Gastrocnemius medialis (tissue), 4 donors: ENCODE data around the gene CPXM2. TPM values are rescaled to one million over a fixed set of nuclear protein-coding genes. Genes with fewer than 3 reads are reported as not detected.

Experiments
- ATAC-seq, 2 donors: fragments of 150-250 bp; one replicate each; pipeline ENCODE4 v1.9.1; 2016
- DNase-seq, 2 donors: peaks; one replicate each; pipeline ENCODE4 v3.0.0-alpha.2; 2019
- H3K27ac ChIP-seq, 4 donors: fragments of 200-600 bp; sonication (generic); 1 replicate in 1 of 4; 2 replicates in 3 of 4; pipeline ENCODE4 v1.5.1; 2016 to 2018; ENCODE audit warnings: mild to moderate bottlenecking in 2 of 4, moderate library complexity in 1 of 4
- H3K27me3 ChIP-seq, 3 donors: fragments of 200-600 bp; sonication (generic) in 2 of 3; 1 replicate in 1 of 3; 2 replicates in 2 of 3; pipeline versions ENCODE4 v1.5.1 to v1.6.0; 2016 to 2019; ENCODE audit warnings: mild to moderate bottlenecking in 1 of 3, moderate library complexity in 1 of 3
- H3K36me3 ChIP-seq, 2 donors: fragments of 200-600 bp; sonication (generic) in 1 of 2; one replicate each; pipeline ENCODE4 v1.5.1; 2017 to 2018
- H3K4me1 ChIP-seq, 2 donors: fragments of 200-600 bp; sonication (generic) in 1 of 2; one replicate each; pipeline ENCODE4 v1.5.1; 2016 to 2017; ENCODE audit warnings: mild to moderate bottlenecking in 2 of 2
- H3K4me3 ChIP-seq, 4 donors: fragments of 200-600 bp; sonication (generic) in 3 of 4; 1 replicate in 1 of 4; 2 replicates in 3 of 4; pipeline ENCODE4 v1.5.1; 2016 to 2019; ENCODE audit warnings: mild to moderate bottlenecking in 2 of 4
- H3K9me3 ChIP-seq, 3 donors: fragments of 200-600 bp; sonication (generic) in 2 of 3; 1 replicate in 1 of 3; 2 replicates in 2 of 3; pipeline ENCODE4 v1.5.1; 2016 to 2019
- CTCF ChIP-seq, 5 experiments: fragments of 450-650 bp in 3 of 5; fragments of 200-600 bp in 2 of 5; sonication (generic) in 2 of 5; IDR thresholded peaks in 4 of 5; conservative IDR thresholded peaks in 1 of 5; 1 replicate in 4 of 5; 2 replicates in 1 of 5; pipeline ENCODE4 v1.5.1; 2016 to 2019; ENCODE audit warnings: antibody characterized with exemption in 5 of 5, mild to moderate bottlenecking in 3 of 5, moderate library complexity in 3 of 5
- POLR2A ChIP-seq, 2 donors: fragments of 450-650 bp; IDR thresholded peaks; one replicate each; pipeline ENCODE4 v1.6.1; 2017; ENCODE audit warnings: antibody characterized with exemption in 2 of 2, mild to moderate bottlenecking in 2 of 2, moderate library complexity in 2 of 2
- in situ Hi-C, 4 donors: fragments of 200-750 bp; cut with MboI; loops; one replicate each; pipeline versions ENCODE4 v1.15.0 to v1.8.0; 2017; ENCODE audit warnings: low sequenced_read_pairs in 4 of 4
- intact Hi-C: fragments of 100-400 bp; cut with DNase I; formaldehyde crosslinking; loops from one replicate; pipeline ENCODE4 v1.15.1; 2023; ENCODE audit warnings: low total_unique reads
- total RNA-seq, 4 donors: library from RNA; depleted of rRNA; stranded (reverse); fragments of >200 nt; gene quantifications; one replicate each; pipeline versions ENCODE4 v1.1.0 to v1.2.3, GENCODE V29; 2016

The CPXM2 gene
- total RNA-seq, 4 donors from 2014 or later = 0.63 to 4.1 (median 1.9) TPM

GRCh38 chr10:123854003-123854402 lies 37.6 kb downstream of the CPXM2 start:
- H3K4me3 ChIP-seq = no peak overlapping the region
- no peaks in the 10 kb centered on the region for H3K4me1 ChIP-seq
- no peaks in the 10 kb centered on the region for H3K27me3 ChIP-seq
- intact Hi-C loops = no loop called here
- no peak for DNase-seq
- in situ Hi-C loops = no loop called here
- H3K27ac ChIP-seq = no peak overlapping the region
- TF ChIP-seq CTCF (IDR thresholded peaks at IDR 0.05 in 4 of 5, conservative IDR thresholded peaks at IDR 0.05 in 1 of 5) (no peak), POLR2A (IDR thresholded peaks at IDR 0.05) (no peak)
- no peak for ATAC-seq
- no peaks in the 10 kb centered on the region for H3K36me3 ChIP-seq
- no peaks in the 10 kb centered on the region for H3K9me3 ChIP-seq

GRCh38 chr10:123852411-123852951 lies 39.1 kb downstream of the CPXM2 start:
- Histone ChIP-seq H3K4me1 (no peaks in the 10 kb centered on the region), H3K27ac (no peak overlapping the region), H3K36me3 (no peaks in the 10 kb centered on the region), H3K9me3 (no peaks in the 10 kb centered on the region), H3K4me3 (no peak overlapping the region), H3K27me3 (no peaks in the 10 kb centered on the region)
- TF ChIP-seq POLR2A (IDR thresholded peaks at IDR 0.05) (no peak), CTCF (IDR thresholded peaks at IDR 0.05 in 4 of 5, conservative IDR thresholded peaks at IDR 0.05 in 1 of 5) (no peak)
- DNase-seq = no peak
- in situ Hi-C loops = no loop called here
- no peak for ATAC-seq
- intact Hi-C loops = no loop called here

- in situ Hi-C loops = no loop called here
- DNase-seq = no peak
These were observed 42.8 kb downstream of the CPXM2 start for GRCh38 chr10:123848564-123849457.

GRCh38 chr10:123847686-123848432 lies 43.7 kb downstream of the CPXM2 start:
- Histone ChIP-seq H3K4me3 (no peak overlapping the region), H3K9me3 (no peaks in the 10 kb centered on the region), H3K36me3 (no peaks in the 10 kb centered on the region), H3K4me1 (no peaks in the 10 kb centered on the region), H3K27ac (no peak overlapping the region), H3K27me3 (no peaks in the 10 kb centered on the region)
- DNase-seq (no peak), ATAC-seq (no peak)
- in situ Hi-C loops (no loop called here), intact Hi-C loops (no loop called here)
- TF ChIP-seq POLR2A (IDR thresholded peaks at IDR 0.05) (no peak), CTCF (IDR thresholded peaks at IDR 0.05 in 4 of 5, conservative IDR thresholded peaks at IDR 0.05 in 1 of 5) (no peak)

More at GRCh38 chr10:123848564-123849457, 42.8 kb downstream of the CPXM2 start:
- Histone ChIP-seq H3K4me1 (no peaks in the 10 kb centered on the region), H3K27me3 (no peaks in the 10 kb centered on the region), H3K27ac (no peak overlapping the region), H3K4me3 (no peak overlapping the region), H3K9me3 (no peaks in the 10 kb centered on the region), H3K36me3 (no peaks in the 10 kb centered on the region)
- no peak for ATAC-seq
- TF ChIP-seq POLR2A (IDR thresholded peaks at IDR 0.05) (no peak), CTCF (IDR thresholded peaks at IDR 0.05 in 4 of 5, conservative IDR thresholded peaks at IDR 0.05 in 1 of 5) (no peak)
- intact Hi-C loops = no loop called here
